MM.1S (cell line): ENCODE results near the gene PARD6B.

ENCODE experiments used
- DNase-seq: peaks from one replicate; pipeline ENCODE4 v3.0.0-alpha.2; 2015
- H2AFZ ChIP-seq: fragments of 300-600 bp; sonication (generic); 2 replicates; pipeline ENCODE4 v1.6.0; 2016; ENCODE audit warnings: antibody characterized with exemption, low read length
- H3F3A ChIP-seq: fragments of 300-600 bp; sonication (generic); 2 replicates; pipeline ENCODE4 v1.6.1; 2016; ENCODE audit warnings: mild to moderate bottlenecking, antibody characterized with exemption, low read length, moderate library complexity, mixed read lengths; ENCODE audit not compliant: insufficient read depth
- H3K27ac ChIP-seq: fragments of 300-600 bp; sonication (generic); 2 replicates; pipeline ENCODE4 v1.5.1; 2016; ENCODE audit warnings: mild to moderate bottlenecking, low read length
- H3K27me3 ChIP-seq: fragments of 300-600 bp; sonication (generic); replicated peaks from 2 replicates; pipeline ENCODE4 v1.6.0; 2016; ENCODE audit warnings: low read length; ENCODE audit not compliant: insufficient read depth
- H3K36me3 ChIP-seq: fragments of 300-600 bp; sonication (generic); replicated peaks from 2 replicates; pipeline ENCODE4 v1.6.1; 2016; ENCODE audit warnings: mild to moderate bottlenecking, low read length, mixed read lengths; ENCODE audit not compliant: insufficient read depth
- H3K4me1 ChIP-seq: fragments of 300-600 bp; sonication (generic); 2 replicates; pipeline ENCODE4 v1.6.1; 2016; ENCODE audit warnings: low read length, mixed read lengths
- H3K4me2 ChIP-seq: fragments of 300-600 bp; sonication (generic); 2 replicates; pipeline ENCODE4 v1.6.0; 2016; ENCODE audit warnings: low read depth, low read length
- H3K4me3 ChIP-seq: fragments of 300-600 bp; sonication (generic); 2 replicates; pipeline ENCODE4 v1.5.1; 2016; ENCODE audit warnings: low read length, mixed read lengths
- H3K79me2 ChIP-seq: fragments of 300-600 bp; sonication (generic); 2 replicates; pipeline ENCODE4 v1.6.1; 2016; ENCODE audit warnings: mixed run types, low read length, mixed read lengths
- H3K9ac ChIP-seq: fragments of 300-600 bp; sonication (generic); 2 replicates; pipeline ENCODE4 v1.6.1; 2016; ENCODE audit warnings: low read length, mixed read lengths
- H3K9me2 ChIP-seq: fragments of 300-600 bp; sonication (generic); replicated peaks from 2 replicates; pipeline ENCODE4 v1.6.1; 2016; ENCODE audit warnings: mild to moderate bottlenecking, low read length, mixed read lengths; ENCODE audit not compliant: insufficient read depth
- H3K9me3 ChIP-seq: fragments of 300-600 bp; sonication (generic); replicated peaks from 2 replicates; pipeline ENCODE4 v1.6.1; 2016; ENCODE audit warnings: mild to moderate bottlenecking, low read length, mixed read lengths; ENCODE audit not compliant: insufficient read depth
- H4K20me1 ChIP-seq: fragments of 300-600 bp; sonication (generic); 2 replicates; pipeline ENCODE4 v1.6.1; 2016; ENCODE audit warnings: mild to moderate bottlenecking, low read length, moderate library complexity, mixed read lengths; ENCODE audit not compliant: insufficient read depth
- EZH2 ChIP-seq: fragments of 300-600 bp; sonication (generic); optimal IDR thresholded peaks from 2 replicates; pipeline ENCODE3; 2017; ENCODE audit warnings: low read depth, mild to moderate bottlenecking, antibody characterized with exemption, low read length, mixed read lengths
- EZH2phosphoT487 ChIP-seq: fragments of 300-600 bp; sonication (generic); IDR thresholded peaks from 2 replicates; pipeline ENCODE4 v1.6.1; 2018; ENCODE audit warnings: antibody characterized with exemption, low read length
- TF ChIP-seq, protein P1 (sequence below): fragments of 300-600 bp; sonication (generic); IDR thresholded peaks from 2 replicates; pipeline ENCODE4 v1.5.1; 2016; ENCODE audit warnings: antibody characterized with exemption, low read length, mixed read lengths

PARD6B gene

DNA sequence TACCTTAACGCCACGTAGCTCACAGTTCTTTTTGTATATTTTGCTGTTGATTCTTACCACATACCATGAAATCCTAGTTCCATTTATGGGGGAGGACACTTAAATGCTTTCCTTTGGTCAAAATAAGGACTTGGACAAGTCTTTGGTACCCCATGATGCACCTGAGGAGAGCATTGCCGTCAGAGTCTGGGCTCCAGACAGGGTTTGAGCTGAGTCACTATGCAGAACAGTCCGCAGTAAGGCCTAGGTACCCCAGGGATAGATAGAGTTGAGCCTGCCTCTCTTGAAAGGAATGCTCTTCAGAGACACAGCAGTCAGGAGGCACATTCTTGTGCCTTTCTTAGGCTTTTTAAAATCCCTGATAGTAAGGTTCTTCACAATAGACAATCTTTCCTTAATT is 6.0 kb downstream of the PARD6B start:
- no peak for TF ChIP-seq EZH2
- TF ChIP-seq, protein P1, sequence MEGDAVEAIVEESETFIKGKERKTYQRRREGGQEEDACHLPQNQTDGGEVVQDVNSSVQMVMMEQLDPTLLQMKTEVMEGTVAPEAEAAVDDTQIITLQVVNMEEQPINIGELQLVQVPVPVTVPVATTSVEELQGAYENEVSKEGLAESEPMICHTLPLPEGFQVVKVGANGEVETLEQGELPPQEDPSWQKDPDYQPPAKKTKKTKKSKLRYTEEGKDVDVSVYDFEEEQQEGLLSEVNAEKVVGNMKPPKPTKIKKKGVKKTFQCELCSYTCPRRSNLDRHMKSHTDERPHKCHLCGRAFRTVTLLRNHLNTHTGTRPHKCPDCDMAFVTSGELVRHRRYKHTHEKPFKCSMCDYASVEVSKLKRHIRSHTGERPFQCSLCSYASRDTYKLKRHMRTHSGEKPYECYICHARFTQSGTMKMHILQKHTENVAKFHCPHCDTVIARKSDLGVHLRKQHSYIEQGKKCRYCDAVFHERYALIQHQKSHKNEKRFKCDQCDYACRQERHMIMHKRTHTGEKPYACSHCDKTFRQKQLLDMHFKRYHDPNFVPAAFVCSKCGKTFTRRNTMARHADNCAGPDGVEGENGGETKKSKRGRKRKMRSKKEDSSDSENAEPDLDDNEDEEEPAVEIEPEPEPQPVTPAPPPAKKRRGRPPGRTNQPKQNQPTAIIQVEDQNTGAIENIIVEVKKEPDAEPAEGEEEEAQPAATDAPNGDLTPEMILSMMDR, result no peak
- TF ChIP-seq EZH2phosphoT487, result no peak
- H3K27ac ChIP-seq, result no peak overlapping the region
- no peak overlapping the region for H2AFZ ChIP-seq
- no peaks in the 10 kb centered on the region for H3K9me3 ChIP-seq
- H3K36me3 ChIP-seq, result no peaks in the 10 kb centered on the region
- 0 out of 2 replicates have a peak, but pooled peaks cover under 1% of the 10 kb centered on the region for H3F3A ChIP-seq
- H3K4me2 ChIP-seq, result no peak overlapping the region
- H3K4me1 ChIP-seq, result peaks cover 6% of the 10 kb centered on the region; the same call in 1 of the 2 replicates
- no peak for DNase-seq
- H3K79me2 ChIP-seq, result peaks cover 38% of the 10 kb centered on the region
- no peaks in the 10 kb centered on the region for H3K27me3 ChIP-seq
- H3K4me3 ChIP-seq, result no peak overlapping the region
- H4K20me1 ChIP-seq, result no peaks in the 10 kb centered on the region
- no peaks in the 10 kb centered on the region for H3K9me2 ChIP-seq
- no peak overlapping the region for H3K9ac ChIP-seq

DNA sequence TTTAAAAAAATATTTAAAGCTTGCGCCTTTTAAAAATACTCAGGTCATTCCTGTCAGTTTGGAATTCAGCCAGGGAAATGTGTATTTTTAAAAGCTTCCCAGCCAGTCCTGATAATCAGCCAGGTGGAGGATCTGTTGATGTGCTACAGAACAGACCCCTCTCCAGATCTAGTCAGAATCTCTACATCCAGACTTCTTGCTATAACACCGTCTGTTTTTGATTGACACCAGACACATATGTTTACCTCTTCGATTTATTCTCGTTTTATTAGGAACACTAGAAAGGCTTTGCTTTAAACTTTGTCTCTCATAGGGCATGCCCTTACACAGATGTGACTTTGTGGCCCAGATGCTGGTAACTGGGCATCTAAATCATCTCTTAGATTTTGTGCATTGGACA is 11.7 kb downstream of the PARD6B start:
- Histone ChIP-seq H3K4me1 (0 out of 2 replicates have a peak, but pooled peaks cover 6% of the 10 kb centered on the region), H3K36me3 (no peaks in the 10 kb centered on the region), H3K9ac (no peak overlapping the region), H3K4me3 (no peak overlapping the region), H3K9me2 (no peaks in the 10 kb centered on the region), H2AFZ (no peak overlapping the region), H3K9me3 (no peaks in the 10 kb centered on the region), H3K79me2 (peaks cover 4% of the 10 kb centered on the region; the same call in 1 of the 2 replicates), H4K20me1 (no peaks in the 10 kb centered on the region), H3K4me2 (no peak overlapping the region), H3K27me3 (no peaks in the 10 kb centered on the region), H3K27ac (no peak overlapping the region), H3F3A (no peaks in the 10 kb centered on the region)
- TF ChIP-seq, protein P1, result no peak
- DNase-seq, result no peak

DNA sequence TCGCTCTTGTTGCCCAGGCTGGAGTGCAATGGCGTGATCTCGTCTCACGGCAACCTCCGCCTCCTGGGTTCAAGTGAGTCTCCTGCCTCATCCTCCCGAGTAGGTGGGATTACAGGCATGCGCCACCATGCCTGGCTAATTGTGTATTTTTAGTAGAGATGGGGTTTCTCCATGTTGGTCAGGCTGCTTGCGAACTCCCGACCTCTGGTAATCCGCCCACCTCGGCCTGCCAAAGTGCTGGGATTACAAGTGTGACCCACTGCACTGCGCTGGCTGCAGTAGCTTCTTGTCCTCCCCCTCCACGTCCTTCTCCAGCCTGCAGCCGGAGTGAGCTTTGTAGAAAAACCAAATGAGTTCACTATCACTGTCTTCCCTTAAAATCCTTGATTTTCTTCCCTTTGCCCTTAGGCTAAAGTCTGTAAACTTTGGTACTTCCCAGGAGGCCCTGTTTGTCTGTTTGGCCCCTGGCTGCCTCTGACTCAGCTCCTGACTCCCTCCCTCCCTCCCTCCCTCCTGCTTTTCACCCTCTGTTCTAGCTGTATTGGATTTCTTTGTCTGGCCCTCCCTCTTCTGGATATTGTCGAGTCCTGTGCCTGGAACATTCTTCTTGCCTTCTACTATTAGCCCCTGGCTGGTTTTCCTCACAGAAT is 12.9 kb downstream of the PARD6B start:
- 0 out of 2 replicates have a peak, but pooled peaks cover 8% of the 10 kb centered on the region for H3K4me1 ChIP-seq
- no peak overlapping the region for H3K4me2 ChIP-seq
- H3K27ac ChIP-seq, result no peak overlapping the region
- H3F3A ChIP-seq, result no peaks in the 10 kb centered on the region
- H3K9ac ChIP-seq, result no peak overlapping the region
- no peaks in the 10 kb centered on the region for H3K9me2 ChIP-seq
- no peaks in the 10 kb centered on the region for H3K36me3 ChIP-seq
- H3K9me3 ChIP-seq, result no peaks in the 10 kb centered on the region
- DNase-seq, result no peak
- no peak overlapping the region for H2AFZ ChIP-seq
- TF ChIP-seq, protein P1, result no peak
- TF ChIP-seq EZH2phosphoT487, result no peak
- TF ChIP-seq EZH2, result no peak
- H3K4me3 ChIP-seq, result no peak overlapping the region
- H3K79me2 ChIP-seq, result peaks cover 11% of the 10 kb centered on the region; the same call in 1 of the 2 replicates
- no peaks in the 10 kb centered on the region for H3K27me3 ChIP-seq
- H4K20me1 ChIP-seq, result no peaks in the 10 kb centered on the region
